ENCODE results near the gene DMRT3. TPM values are rescaled to one million over a fixed set of nuclear protein-coding genes. Genes with fewer than 3 reads are reported as not detected.
A peak's percentile ranks its signal among the peaks of the same experiment; 100 is the strongest.
"Not testable (repeated sequence)": the region's sequence is repeated elsewhere in the genome, so short reads cannot be mapped to it uniquely, and the experiment has no call there.

Gene DMRT3
- total RNA-seq, 4 donors from 2014 or later, result 1.0 TPM; not detected in 3

GRCh38 chr9:982394-983230 is 6.2 kb downstream of the DMRT3 start:
- Histone ChIP-seq H3K9me3 (no peaks in the 10 kb centered on the region), H3K36me3 (no peaks in the 10 kb centered on the region), H3K4me1 (peaks cover 0 to 7% (median 2%) of the 10 kb centered on the region in 3 donors), H3K27ac (no peak overlapping the region), H3K27me3 (peaks cover 0 to 92% (median 7%) of the 10 kb centered on the region in 4 donors), H3K4me3 (no peak overlapping the region)
- WGBS, 2 donors, result 31 to 38% methylated on average over 12 to 15 of the region's 15 CpGs
- intact Hi-C loops (cut with DNase I), result no loop called here
- no peak for DNase-seq
- no peak for TF ChIP-seq CTCF (IDR thresholded peaks at IDR 0.05)

GRCh38 chr9:994005-994404 is 17.6 kb downstream of the DMRT3 start:
- Histone ChIP-seq H3K36me3 (no peaks in the 10 kb centered on the region), H3K27ac (no peak overlapping the region), H3K9me3 (peaks cover 0 to 6% (median 0%) of the 10 kb centered on the region in 3 donors), H3K4me1 (peaks cover 0 to 2% (median 0%) of the 10 kb centered on the region in 3 donors), H3K27me3 (peaks cover 0 to 28% (median 0%) of the 10 kb centered on the region in 4 donors), H3K4me3 (no peak overlapping the region)
- no peak for TF ChIP-seq CTCF (IDR thresholded peaks at IDR 0.05)
- no peak for TF ChIP-seq POLR2A (IDR thresholded peaks at IDR 0.05)
- no peak for DNase-seq
- intact Hi-C loops (cut with DNase I), result no loop called here
- WGBS, 2 donors, result 59 to 65% methylated on average over 4 of the region's 4 CpGs

GRCh38 chr9:995192-995591 is 18.7 kb downstream of the DMRT3 start:
- Histone ChIP-seq H3K4me3 (no peak overlapping the region), H3K27ac (no peak overlapping the region), H3K36me3 (no peaks in the 10 kb centered on the region), H3K4me1 (peaks cover 0 to 8% (median 0%) of the 10 kb centered on the region in 3 donors), H3K9me3 (peaks cover 0 to 6% (median 0%) of the 10 kb centered on the region in 3 donors), H3K27me3 (peaks cover 0 to 17% (median 0%) of the 10 kb centered on the region in 4 donors)
- intact Hi-C loops (cut with DNase I), result no loop called here
- whole genome bisulfite sequencing, 2 donors, result 72 to 73% methylated on average over 4 of the region's 4 CpGs
- DNase-seq, result no peak
- TF ChIP-seq CTCF (IDR thresholded peaks at IDR 0.05) (no peak), POLR2A (IDR thresholded peaks at IDR 0.05) (no peak)

GRCh38 chr9:995781-996180 is 19.3 kb downstream of the DMRT3 start:
- Histone ChIP-seq H3K36me3 (no peaks in the 10 kb centered on the region), H3K4me3 (no peak overlapping the region), H3K9me3 (peaks cover 0 to 6% (median 0%) of the 10 kb centered on the region in 3 donors), H3K4me1 (peaks cover 0 to 8% (median 0%) of the 10 kb centered on the region in 3 donors), H3K27ac (no peak overlapping the region), H3K27me3 (peaks cover 0 to 11% (median 0%) of the 10 kb centered on the region in 4 donors)
- no peak for DNase-seq
- intact Hi-C loops (cut with DNase I), result no loop called here
- 10 to 24% methylated on average over 3 of the region's 3 CpGs for WGBS, 2 donors
- no peak for TF ChIP-seq CTCF (IDR thresholded peaks at IDR 0.05)
- no peak for TF ChIP-seq POLR2A (IDR thresholded peaks at IDR 0.05)

- intact Hi-C loops (cut with DNase I), result not testable (repeated sequence)
These were observed 22.1 kb downstream of the DMRT3 start for GRCh38 chr9:998299-999110.

More at GRCh38 chr9:998299-999110, 22.1 kb downstream of the DMRT3 start:
- peak in 2 of 6 experiments; percentile 20 to 29 for TF ChIP-seq CTCF (IDR thresholded peaks at IDR 0.05)
- not testable (repeated sequence) for DNase-seq, H3K9me3 ChIP-seq, H3K27ac ChIP-seq, H3K4me3 ChIP-seq, H3K4me1 ChIP-seq, H3K27me3 ChIP-seq, H3K36me3 ChIP-seq
- 84 to 92% methylated on average over 6 to 15 of the region's 55 CpGs for WGBS, 2 donors

Measured in esophagus squamous epithelium (tissue), 5 donors.